ENCODE results near the gene CCDC148. TPM values are rescaled to one million over a fixed set of nuclear protein-coding genes. Genes with fewer than 3 reads are reported as not detected.

The CCDC148 gene
- polyA plus RNA-seq, 3 donors: not detected

DNA sequence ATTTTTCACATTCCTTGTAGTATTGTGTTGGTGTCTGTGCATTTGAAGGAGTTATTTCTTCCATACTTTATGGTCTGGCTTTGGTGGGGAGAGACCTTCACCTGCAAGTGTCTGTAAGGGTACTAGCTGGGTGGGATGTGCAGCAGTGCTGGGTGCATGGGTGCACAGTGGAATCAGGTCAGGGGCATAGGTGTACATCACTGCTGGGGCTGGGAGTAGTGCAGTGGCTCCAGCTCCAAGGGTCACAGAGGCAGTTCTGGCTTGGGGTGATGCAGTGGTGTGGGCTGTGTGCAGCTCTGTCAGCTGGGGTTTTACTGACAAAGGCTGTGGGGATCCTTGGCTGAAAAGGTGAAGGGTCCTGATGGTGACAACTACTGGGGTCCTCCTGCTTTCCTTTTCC, 44.8 kb downstream of the CCDC148 start:
- H3K4me1 ChIP-seq (ENCODE audit: control insufficient read depth in 1 of 2, insufficient read depth in 2 of 2, low read length in 2 of 2): no peaks in the 10 kb centered on the region

GRCh38 chr2:158410132-158410531, 46.4 kb downstream of the CCDC148 start:
- DNase-seq: no peak
- no peaks in the 10 kb centered on the region for H3K36me3 ChIP-seq (replicated peaks in 1 of 2; ENCODE audit: control insufficient read depth in 1 of 2, insufficient read depth in 2 of 2, low read length in 2 of 2)
- H3K4me2 ChIP-seq (replicated peaks; ENCODE audit: extremely low read depth, low read length, poor library complexity, severe bottlenecking): no peak overlapping the region
- H3K27me3 ChIP-seq (ENCODE audit: control insufficient read depth in 2 of 2, insufficient read depth in 2 of 2, low read length in 2 of 2): no peaks in the 10 kb centered on the region
- no peaks in the 10 kb centered on the region for H3K79me2 ChIP-seq (ENCODE audit: insufficient read depth, low read length)
- H3K9ac ChIP-seq (ENCODE audit: insufficient read depth, low read length, poor library complexity, severe bottlenecking): no peak overlapping the region
- peaks cover 6 to 8% of the 10 kb centered on the region in 2 donors for H3K9me3 ChIP-seq (replicated peaks in 1 of 2; ENCODE audit: control insufficient read depth in 1 of 2, insufficient read depth in 1 of 2, low read length in 2 of 2)
- H3K4me1 ChIP-seq (ENCODE audit: control insufficient read depth in 1 of 2, insufficient read depth in 2 of 2, low read length in 2 of 2): no peaks in the 10 kb centered on the region
- Mint-ChIP-seq H3K27me3 (ENCODE audit: low read depth in 3 of 3) (no peaks in the 10 kb centered on the region), H3K36me3 (no peaks in the 10 kb centered on the region), H3K27ac (no peak overlapping the region), H3K4me3 (no peak overlapping the region), H3K4me1 (no peaks in the 10 kb centered on the region), H3K9me3 (peaks cover 8 to 28% (median 14%) of the 10 kb centered on the region in 7 donors)
- no peak overlapping the region for H3K4me3 ChIP-seq (replicated peaks in 1 of 3; ENCODE audit: low read depth in 2 of 3, low read length in 3 of 3)
- intact Hi-C loops (cut with micrococcal nuclease): no loop called here
- no peak overlapping the region for H2AFZ ChIP-seq (ENCODE audit: insufficient read depth, low read depth, low read length, poor library complexity, severe bottlenecking)
- H3K27ac ChIP-seq (ENCODE audit: low read depth in 1 of 2, low read length in 2 of 2): no peak overlapping the region
- no CpG with 5 or more reads among the region's 1 CpG for WGBS (ENCODE audit: insufficient coverage)
- no peak for TF ChIP-seq CTCF (IDR thresholded peaks at IDR 0.05)
- no peaks in the 10 kb centered on the region for H4K20me1 ChIP-seq (ENCODE audit: insufficient read depth, low read length)

More for the DNA sequence above, 44.8 kb downstream of the CCDC148 start:
- Mint-ChIP-seq H3K4me3 (no peak overlapping the region), H3K27ac (no peak overlapping the region), H3K4me1 (no peaks in the 10 kb centered on the region), H3K27me3 (ENCODE audit: low read depth in 3 of 3) (no peaks in the 10 kb centered on the region), H3K9me3 (peaks cover 15 to 38% (median 28%) of the 10 kb centered on the region in 7 donors), H3K36me3 (no peaks in the 10 kb centered on the region)
- no peak overlapping the region for H3K9ac ChIP-seq (ENCODE audit: insufficient read depth, low read length, poor library complexity, severe bottlenecking)
- no peaks in the 10 kb centered on the region for H3K36me3 ChIP-seq (replicated peaks in 1 of 2; ENCODE audit: control insufficient read depth in 1 of 2, insufficient read depth in 2 of 2, low read length in 2 of 2)
- H3K4me3 ChIP-seq (replicated peaks in 1 of 3; ENCODE audit: low read depth in 2 of 3, low read length in 3 of 3): no peak overlapping the region
- H3K27ac ChIP-seq (ENCODE audit: low read depth in 1 of 2, low read length in 2 of 2): no peak overlapping the region
- H2AFZ ChIP-seq (ENCODE audit: insufficient read depth, low read depth, low read length, poor library complexity, severe bottlenecking): no peak overlapping the region
- no peaks in the 10 kb centered on the region for H4K20me1 ChIP-seq (ENCODE audit: insufficient read depth, low read length)
- H3K4me2 ChIP-seq (replicated peaks; ENCODE audit: extremely low read depth, low read length, poor library complexity, severe bottlenecking): no peak overlapping the region
- intact Hi-C loops (cut with micrococcal nuclease): no loop called here
- no peak for DNase-seq
- peaks cover 10 to 15% of the 10 kb centered on the region in 2 donors for H3K9me3 ChIP-seq (replicated peaks in 1 of 2; ENCODE audit: control insufficient read depth in 1 of 2, insufficient read depth in 1 of 2, low read length in 2 of 2)
- H3K79me2 ChIP-seq (ENCODE audit: insufficient read depth, low read length): no peaks in the 10 kb centered on the region
- TF ChIP-seq CTCF (IDR thresholded peaks at IDR 0.05): no peak
- no peaks in the 10 kb centered on the region for H3K27me3 ChIP-seq (ENCODE audit: control insufficient read depth in 2 of 2, insufficient read depth in 2 of 2, low read length in 2 of 2)
